CD4-positive, alpha-beta T cell treated with Interferon alpha-2 for 1 hour (primary cell): ENCODE data around the gene MAN2B2.

ENCODE experiments used
- DNase-seq, 2 donors: peaks; one replicate each; pipeline ENCODE4 v3.0.0-alpha.2; 2020 to 2022

The MAN2B2 gene

GRCh38 chr4:6574747-6575502 is at the start of gene MAN2B2:
Gene MAN2B2 (plus strand): TSS chr4:6575189. CDS start chr4:6575211, 22 bp downstream.
- peak; percentile 75 to 86 for DNase-seq

- DNase-seq: no peak
These were observed 49.5 kb upstream of the MAN2B2 start for GRCh38 chr4:6525474-6525873.

DNA sequence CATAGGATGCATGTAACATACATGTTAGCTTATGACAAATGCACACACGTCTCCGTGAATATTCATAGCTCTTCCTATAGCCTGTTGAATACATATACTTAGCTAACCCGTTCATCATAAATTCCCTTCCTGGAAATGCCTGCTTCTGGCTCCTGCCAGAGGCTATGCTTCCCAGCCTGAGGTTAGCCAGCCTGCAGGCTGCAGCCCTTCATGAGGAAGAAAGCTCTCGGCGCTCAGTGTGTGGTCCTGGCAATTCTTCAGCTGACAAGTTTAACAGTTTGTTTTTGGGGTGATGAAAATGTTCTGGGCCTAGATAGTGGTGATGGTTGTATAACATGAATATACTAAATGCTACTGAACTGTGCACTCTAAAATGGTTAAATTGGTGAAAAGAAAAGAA is 48.8 kb upstream of the MAN2B2 start:
- DNase-seq: no peak

DNA sequence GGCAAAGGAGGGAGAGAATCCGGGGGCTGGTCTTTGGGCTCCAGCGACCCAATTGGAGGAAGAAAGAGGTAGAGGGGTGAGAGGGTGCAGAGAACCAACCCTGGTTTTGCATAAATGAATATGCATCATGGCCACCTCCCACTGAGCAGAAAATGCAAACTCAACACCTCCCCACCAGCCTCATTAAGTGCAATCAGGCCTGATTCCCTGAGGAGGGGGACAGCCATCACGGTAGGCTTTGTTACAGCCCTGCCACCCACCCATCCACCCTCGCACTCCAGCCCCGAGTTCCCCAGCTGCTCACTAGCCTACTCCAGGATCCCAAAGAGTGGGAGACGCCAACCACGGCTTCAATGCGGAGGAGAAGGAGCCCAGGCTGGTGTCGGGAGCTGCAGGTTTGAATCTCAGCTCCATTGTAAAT is 48.3 kb upstream of the MAN2B2 start:
- no peak for DNase-seq

DNA sequence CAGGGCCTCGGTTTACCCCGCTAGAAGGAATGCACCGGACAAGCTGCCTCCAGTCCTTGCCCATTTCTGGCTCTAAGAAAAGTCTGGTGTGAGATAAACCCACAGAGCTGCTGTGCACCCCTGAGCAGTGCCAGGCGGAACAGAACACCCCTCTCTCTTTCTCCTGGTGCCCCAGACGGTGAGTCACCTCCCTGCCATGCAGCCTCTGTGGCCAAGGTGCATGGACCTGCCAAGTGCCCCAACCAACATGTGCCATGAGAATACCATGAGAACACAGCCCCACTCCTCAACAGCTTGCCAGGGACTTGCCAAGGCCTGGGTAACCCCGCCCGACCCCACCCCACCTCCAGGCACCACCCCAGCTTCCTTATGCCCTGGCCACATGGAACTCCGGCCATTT is 47.7 kb upstream of the MAN2B2 start:
- no peak for DNase-seq

GRCh38 chr4:6527683-6528595 is 47.0 kb upstream of the MAN2B2 start:
- DNase-seq: no peak

- no peak for DNase-seq
These were observed 46.0 kb upstream of the MAN2B2 start for GRCh38 chr4:6529021-6529420.

DNA sequence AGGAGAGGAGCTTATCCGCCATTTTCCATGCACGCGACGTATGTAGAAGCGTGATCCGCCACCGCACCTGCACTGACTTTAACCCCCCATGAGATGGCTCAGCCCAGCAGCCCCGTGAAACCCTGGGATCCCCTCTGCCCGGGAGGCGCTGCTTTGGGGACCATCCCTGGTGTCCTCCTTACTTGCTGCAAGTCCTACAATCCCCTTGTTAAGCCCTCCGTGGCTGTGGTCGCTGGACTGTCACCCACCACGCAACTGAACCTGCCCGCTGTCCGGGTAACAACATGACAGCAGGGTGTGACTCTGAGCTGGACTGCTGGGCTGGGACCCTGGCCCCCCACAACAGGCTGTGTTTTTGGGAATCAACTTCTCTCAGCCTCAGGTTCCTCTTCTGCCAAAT is 44.7 kb upstream of the MAN2B2 start:
- no peak for DNase-seq

GRCh38 chr4:6530964-6531363 is 44.0 kb upstream of the MAN2B2 start:
- no peak for DNase-seq

GRCh38 chr4:6532102-6532501 is 42.9 kb upstream of the MAN2B2 start:
- DNase-seq: no peak

DNA sequence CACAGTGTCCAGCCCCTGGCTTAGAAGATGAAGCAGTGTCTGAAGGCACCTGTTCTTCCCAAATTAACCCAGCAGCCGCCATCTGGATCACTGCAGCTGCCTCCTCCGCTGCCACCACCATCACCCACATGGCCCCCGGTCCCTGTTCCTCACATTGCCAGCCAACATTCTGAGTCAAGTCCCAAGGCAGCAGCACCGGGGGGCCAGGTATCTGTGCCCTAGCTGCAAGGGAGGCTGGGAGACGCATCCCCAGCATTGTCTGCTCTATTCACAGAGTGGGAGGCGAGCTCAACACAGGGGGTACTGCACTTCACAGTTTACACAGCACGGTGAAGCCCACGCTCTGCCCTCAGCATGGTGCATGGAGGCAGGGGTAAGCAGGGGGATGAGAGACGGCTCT is 42.3 kb upstream of the MAN2B2 start:
- no peak for DNase-seq

- DNase-seq: no peak
These were observed 40.9 kb upstream of the MAN2B2 start for GRCh38 chr4:6534050-6534449.

DNA sequence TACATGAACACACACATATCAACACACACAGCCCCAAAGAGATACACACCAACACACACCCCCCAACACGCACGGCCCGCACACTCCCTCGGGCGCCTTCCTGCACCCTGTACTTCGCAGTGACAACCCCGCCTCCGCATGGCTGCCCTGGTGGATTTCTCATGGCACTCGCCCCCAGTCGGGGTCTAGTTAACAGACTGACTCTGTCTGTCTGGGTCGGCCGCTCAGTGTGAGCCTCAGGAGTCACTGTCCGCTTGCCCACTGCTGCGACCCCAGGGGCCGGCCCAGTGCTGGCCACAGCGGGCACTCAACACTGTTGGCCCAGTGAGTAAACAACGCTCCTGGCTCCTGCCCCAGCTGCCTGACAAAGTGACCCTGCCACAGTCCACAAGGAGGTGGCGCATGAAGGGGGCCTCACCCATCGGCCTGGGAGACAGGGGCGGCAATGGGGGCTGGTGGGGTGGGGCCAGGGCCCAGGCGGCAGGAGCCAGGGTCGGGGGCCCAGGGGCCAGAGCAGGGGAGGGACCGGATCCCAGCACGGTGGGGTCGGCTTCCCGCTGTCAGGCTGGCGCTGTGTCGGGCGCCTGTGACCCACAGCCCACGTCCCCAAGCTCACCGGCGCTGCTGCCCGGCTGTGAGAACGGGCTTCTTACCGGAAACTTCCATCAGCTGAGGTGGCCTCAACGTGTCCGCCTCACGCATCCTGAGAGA is 40.2 kb upstream of the MAN2B2 start:
- DNase-seq: no peak

DNA sequence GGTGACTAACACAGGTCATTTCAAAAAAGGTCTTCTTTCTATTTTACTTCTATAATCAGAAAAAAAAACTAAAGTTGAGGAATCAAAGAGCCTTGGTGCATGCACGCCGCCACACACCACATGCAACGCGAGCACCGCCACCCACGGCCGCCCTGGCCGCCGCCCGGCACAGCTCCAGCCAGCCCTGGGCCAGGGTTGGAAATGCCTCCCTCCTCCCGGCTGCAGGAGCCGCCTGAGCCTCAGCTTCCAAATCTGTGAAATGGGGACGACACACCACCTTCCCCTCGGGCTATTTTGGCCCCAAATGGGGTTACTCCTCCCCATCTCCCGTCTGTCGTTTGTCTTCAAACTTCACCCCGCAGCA is 39.7 kb upstream of the MAN2B2 start:
- DNase-seq: no peak

- DNase-seq: no peak
These were observed 39.3 kb upstream of the MAN2B2 start for GRCh38 chr4:6535706-6536105.

DNA sequence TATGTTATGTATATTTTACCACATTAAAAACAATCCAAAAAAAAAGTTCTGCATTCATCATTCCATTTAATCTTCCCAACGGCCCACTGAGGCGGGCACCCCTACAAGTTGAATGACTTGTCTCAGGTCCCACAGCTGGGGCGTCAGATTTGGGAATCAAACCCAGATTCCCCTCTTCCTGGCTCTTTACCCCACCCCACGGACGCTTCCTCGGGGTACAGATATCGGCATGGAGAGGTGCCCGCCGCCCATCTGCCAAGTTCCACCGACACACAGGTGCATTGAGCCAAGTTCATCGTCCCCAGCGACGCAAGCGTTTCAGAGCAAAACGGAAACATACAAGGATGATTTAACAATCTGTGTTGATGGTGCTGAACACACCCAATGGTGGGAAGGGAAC is 36.9 kb upstream of the MAN2B2 start:
- no peak for DNase-seq

GRCh38 chr4:6538575-6538974 is 36.4 kb upstream of the MAN2B2 start:
- no peak for DNase-seq

GRCh38 chr4:6539009-6539764 is 35.8 kb upstream of the MAN2B2 start:
- DNase-seq: no peak

DNA sequence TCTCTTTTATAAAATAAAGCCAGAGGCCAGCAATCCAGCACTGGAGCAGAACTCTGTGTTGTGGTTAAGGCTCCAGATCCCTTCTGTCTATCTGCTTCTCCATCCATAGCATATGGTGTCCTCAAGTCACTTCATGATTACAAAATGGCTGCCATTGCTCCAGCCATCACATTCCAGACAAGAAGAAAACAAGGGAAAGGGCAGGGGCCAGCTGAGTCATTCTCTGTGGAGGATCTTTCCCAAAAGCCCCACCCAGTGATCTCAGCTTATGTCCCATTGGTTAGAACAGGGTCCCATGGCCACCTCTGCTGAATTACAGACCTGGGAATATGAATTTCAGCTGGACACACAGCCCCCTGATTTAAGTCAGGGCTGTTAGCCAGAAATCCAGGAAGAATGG is 34.1 kb upstream of the MAN2B2 start:
- DNase-seq: no peak

DNA sequence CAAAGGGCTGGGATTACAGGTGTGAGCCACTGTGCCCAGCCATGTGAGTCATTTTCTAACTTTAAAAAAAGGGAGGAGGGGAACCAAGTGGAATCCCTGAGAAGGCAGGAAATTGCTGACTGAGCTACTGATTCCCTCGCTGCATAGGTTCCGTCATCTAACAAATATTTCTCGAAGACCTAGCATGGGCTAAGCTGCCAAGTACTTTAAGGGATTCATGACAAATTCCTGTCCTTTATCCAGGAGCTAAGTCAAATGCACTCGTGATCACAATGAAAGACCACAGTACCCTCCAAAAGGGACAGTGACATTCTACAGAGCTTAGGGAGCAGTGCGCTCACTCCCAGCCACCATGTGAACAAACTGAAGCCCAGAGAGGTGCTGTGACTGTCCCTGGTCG is 33.2 kb upstream of the MAN2B2 start:
- no peak for DNase-seq

- no peak for DNase-seq
These were observed 32.0 kb upstream of the MAN2B2 start for GRCh38 chr4:6542951-6543350.

DNA sequence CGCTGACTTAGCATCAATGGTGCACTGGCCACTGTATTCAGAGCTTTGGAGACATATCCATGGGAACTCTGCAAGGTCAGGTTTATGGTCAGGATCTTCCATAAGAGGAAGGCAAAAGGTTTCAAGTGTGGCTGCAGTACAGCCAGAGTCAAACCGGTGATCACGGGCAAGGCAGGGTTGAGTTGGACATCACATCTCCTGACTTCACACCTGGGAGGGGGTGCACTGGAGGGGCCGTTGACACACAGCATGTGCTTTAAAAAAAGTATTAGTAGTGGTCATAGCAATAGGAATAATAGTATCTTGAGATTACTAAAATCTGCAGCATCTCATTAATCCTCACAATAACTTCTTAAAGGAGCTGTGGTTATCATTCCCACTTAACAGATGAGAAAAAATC is 28.9 kb upstream of the MAN2B2 start:
- DNase-seq: no peak
